Fibroblast of villous mesenchyme (primary cell): ENCODE measurements around the gene VSTM2L. TPM values are rescaled to one million over a fixed set of nuclear protein-coding genes. Genes with fewer than 3 reads are reported as not detected.

Experiments used
- DNase-seq: peaks from one replicate; pipeline ENCODE4 v3.0.0-alpha.2; 2010; ENCODE audit warnings: low read depth
- H3K4me3 ChIP-seq: 2 replicates; pipeline ENCODE4 v1.5.1; 2011; ENCODE audit warnings: low read depth, mild to moderate bottlenecking, low read length
- CTCF ChIP-seq: IDR thresholded peaks from 2 replicates; pipeline ENCODE4 v1.5.1; 2012; ENCODE audit warnings: low read depth, mild to moderate bottlenecking, low read length; ENCODE audit not compliant: insufficient read depth
- total RNA-seq: library from RNA; depleted of rRNA; stranded (reverse); fragments of >200 nt; gene quantifications from 2 replicates; pipeline ENCODE4 v1.2.3, GENCODE V29; 2012

The VSTM2L gene
- total RNA-seq, 1 donor: 1.3 TPM

- no peak overlapping the region for H3K4me3 ChIP-seq
- DNase-seq: no peak
- no peak for TF ChIP-seq CTCF
Measured at GRCh38 chr20:37980383-37980782, 77.5 kb downstream of the VSTM2L start.

- no peak for DNase-seq
- no peak for TF ChIP-seq CTCF
- H3K4me3 ChIP-seq: no peak overlapping the region
Measured at GRCh38 chr20:37980876-37981275, 77.9 kb downstream of the VSTM2L start.

GRCh38 chr20:37981568-37981967, 78.6 kb downstream of the VSTM2L start:
- TF ChIP-seq CTCF: no peak
- no peak for DNase-seq
- no peak overlapping the region for H3K4me3 ChIP-seq

- DNase-seq: no peak
- H3K4me3 ChIP-seq: no peak overlapping the region
- no peak for TF ChIP-seq CTCF
Measured at GRCh38 chr20:37983286-37983685, 80.4 kb downstream of the VSTM2L start.

GRCh38 chr20:37984018-37984785, 81.3 kb downstream of the VSTM2L start:
- no peak for TF ChIP-seq CTCF
- no peak for DNase-seq
- no peak overlapping the region for H3K4me3 ChIP-seq

GRCh38 chr20:37986044-37986858, 83.3 kb downstream of the VSTM2L start:
- TF ChIP-seq CTCF: no peak
- H3K4me3 ChIP-seq: no peak overlapping the region
- DNase-seq: no peak
